Suprapubic skin (tissue), 4 donors: ENCODE results near the gene S100A1. TPM values are rescaled to one million over a fixed set of nuclear protein-coding genes. Genes with fewer than 3 reads are reported as not detected.

ENCODE experiments used
- DNase-seq, 2 donors: peaks; one replicate each; pipeline ENCODE4 v3.0.0-alpha.2; 2019; ENCODE audit warnings: low spot score in 2 of 2
- H3K27ac ChIP-seq: fragments of 200-600 bp; sonication (generic); one replicate; pipeline ENCODE4 v1.5.1; 2019
- H3K27me3 ChIP-seq: fragments of 200-600 bp; sonication (generic); one replicate; pipeline ENCODE4 v1.5.1; 2019
- H3K36me3 ChIP-seq: fragments of 200-600 bp; sonication (generic); one replicate; pipeline ENCODE4 v1.5.1; 2019
- H3K4me1 ChIP-seq: fragments of 200-600 bp; sonication (generic); one replicate; pipeline ENCODE4 v1.5.1; 2019
- H3K4me3 ChIP-seq: fragments of 200-600 bp; sonication (generic); one replicate; pipeline ENCODE4 v1.5.1; 2019; ENCODE audit warnings: mild to moderate bottlenecking
- H3K9me3 ChIP-seq: fragments of 200-600 bp; sonication (generic); one replicate; pipeline ENCODE4 v1.5.1; 2019
- EP300 ChIP-seq: sonication (generic); formaldehyde crosslinking; IDR thresholded peaks from one replicate; pipeline ENCODE4 v1.6.1; 2017; ENCODE audit warnings: antibody characterized with exemption
- POLR2A ChIP-seq, 2 donors: fragments of 450-650 bp; IDR thresholded peaks; one replicate each; pipeline ENCODE4 v1.6.1; 2017; ENCODE audit warnings: antibody characterized with exemption in 2 of 2, mild to moderate bottlenecking in 2 of 2, moderate library complexity in 2 of 2
- POLR2AphosphoS5 ChIP-seq, 3 donors: sonication (generic); formaldehyde crosslinking; IDR thresholded peaks; one replicate each; pipeline ENCODE4 v1.6.1; 2017; ENCODE audit warnings: antibody characterized with exemption in 3 of 3
- WGBS: methylation state at CpG from one replicate; pipeline ENCODE4 v1.1.5; 2018; 5-methylcytosine and 5-hydroxymethylcytosine counted together
- total RNA-seq, 4 donors: library from RNA; depleted of rRNA; stranded (reverse); fragments of >200 nt; gene quantifications; one replicate each; pipeline ENCODE4 v1.1.0, GENCODE V29; 2016
- TF ChIP-seq, protein P1 (sequence below), 2 donors: fragments of 200-600 bp in 1 of 2; fragments of 450-650 bp in 1 of 2; sonication (generic) in 1 of 2; IDR thresholded peaks; one replicate each; pipeline ENCODE4 v1.5.1; 2016 to 2019; ENCODE audit warnings: antibody characterized with exemption in 2 of 2, mild to moderate bottlenecking in 1 of 2, moderate library complexity in 1 of 2

Gene S100A1
- total RNA-seq, 4 donors from 2014 or later: 17.9 to 33.2 (median 21.1) TPM

DNA sequence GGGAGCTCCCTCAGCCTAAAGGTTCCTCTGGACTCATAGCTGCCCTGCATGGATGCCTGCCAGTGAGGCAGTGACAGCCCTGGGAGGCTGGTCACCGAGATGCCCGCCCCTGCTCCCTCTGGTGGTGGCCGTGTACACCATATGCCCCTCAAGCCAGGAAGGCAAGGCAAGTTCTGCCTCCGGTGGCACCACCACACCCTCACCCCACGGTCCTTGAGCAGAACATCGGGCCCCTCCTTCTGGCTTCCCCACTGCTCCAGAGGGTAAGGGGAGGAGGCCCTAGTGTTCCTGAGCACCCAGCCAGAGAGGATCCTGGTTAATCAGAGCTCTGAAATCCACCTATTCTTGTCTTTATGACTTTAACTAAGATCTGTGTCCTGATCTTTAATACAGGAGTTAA is 10.6 kb upstream of the S100A1 start:
- DNase-seq: peak; percentile 87 to 94

DNA sequence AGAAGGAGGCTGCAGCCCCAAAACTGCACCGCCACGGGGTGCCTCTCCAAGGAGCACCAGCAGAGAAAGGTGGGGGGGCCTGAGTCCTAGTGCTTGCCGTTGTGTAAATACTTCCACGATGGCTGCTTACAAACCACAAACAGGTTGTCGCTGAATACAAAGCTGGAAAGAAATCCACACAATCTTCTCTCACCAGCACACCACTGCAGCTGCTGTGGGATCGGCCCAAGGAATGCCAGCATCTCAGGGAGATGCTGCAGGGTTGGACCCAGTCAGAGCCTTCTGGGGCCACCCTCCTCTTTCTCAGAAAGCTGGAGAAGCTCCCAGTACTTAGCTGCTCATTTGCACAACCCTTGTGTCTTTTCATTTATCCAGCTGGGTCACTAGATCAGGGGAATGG is 9.1 kb upstream of the S100A1 start:
- Histone ChIP-seq H3K4me3 (no peak overlapping the region), H3K36me3 (peaks cover 2% of the 10 kb centered on the region), H3K27me3 (no peaks in the 10 kb centered on the region), H3K27ac (no peak overlapping the region), H3K4me1 (peaks cover 39% of the 10 kb centered on the region), H3K9me3 (no peaks in the 10 kb centered on the region)
- TF ChIP-seq POLR2A (IDR thresholded peaks at IDR 0.05) (no peak), POLR2AphosphoS5 (IDR thresholded peaks at IDR 0.05) (no peak), EP300 (no peak)
- TF ChIP-seq, protein P1, sequence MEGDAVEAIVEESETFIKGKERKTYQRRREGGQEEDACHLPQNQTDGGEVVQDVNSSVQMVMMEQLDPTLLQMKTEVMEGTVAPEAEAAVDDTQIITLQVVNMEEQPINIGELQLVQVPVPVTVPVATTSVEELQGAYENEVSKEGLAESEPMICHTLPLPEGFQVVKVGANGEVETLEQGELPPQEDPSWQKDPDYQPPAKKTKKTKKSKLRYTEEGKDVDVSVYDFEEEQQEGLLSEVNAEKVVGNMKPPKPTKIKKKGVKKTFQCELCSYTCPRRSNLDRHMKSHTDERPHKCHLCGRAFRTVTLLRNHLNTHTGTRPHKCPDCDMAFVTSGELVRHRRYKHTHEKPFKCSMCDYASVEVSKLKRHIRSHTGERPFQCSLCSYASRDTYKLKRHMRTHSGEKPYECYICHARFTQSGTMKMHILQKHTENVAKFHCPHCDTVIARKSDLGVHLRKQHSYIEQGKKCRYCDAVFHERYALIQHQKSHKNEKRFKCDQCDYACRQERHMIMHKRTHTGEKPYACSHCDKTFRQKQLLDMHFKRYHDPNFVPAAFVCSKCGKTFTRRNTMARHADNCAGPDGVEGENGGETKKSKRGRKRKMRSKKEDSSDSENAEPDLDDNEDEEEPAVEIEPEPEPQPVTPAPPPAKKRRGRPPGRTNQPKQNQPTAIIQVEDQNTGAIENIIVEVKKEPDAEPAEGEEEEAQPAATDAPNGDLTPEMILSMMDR (IDR thresholded peaks at IDR 0.05): no peak
- DNase-seq: no peak
- 100% methylated on average over 3 of the region's 6 CpGs for WGBS

More for the DNA sequence above, 10.6 kb upstream of the S100A1 start:
- TF ChIP-seq POLR2A (IDR thresholded peaks at IDR 0.05) (no peak), POLR2AphosphoS5 (IDR thresholded peaks at IDR 0.05) (peak in 1 of 3 donors; percentile 46)
- TF ChIP-seq, protein P1 (IDR thresholded peaks at IDR 0.05): peak in 1 of 2 donors; percentile 64
- Histone ChIP-seq H3K4me1 (peaks cover 52% of the 10 kb centered on the region), H3K4me3 (no peak overlapping the region), H3K9me3 (no peaks in the 10 kb centered on the region), H3K27ac (peak overlapping the region; percentile 88), H3K27me3 (no peaks in the 10 kb centered on the region), H3K36me3 (no peaks in the 10 kb centered on the region)
- WGBS: 34% methylated on average over 3 of the region's 6 CpGs

DNA sequence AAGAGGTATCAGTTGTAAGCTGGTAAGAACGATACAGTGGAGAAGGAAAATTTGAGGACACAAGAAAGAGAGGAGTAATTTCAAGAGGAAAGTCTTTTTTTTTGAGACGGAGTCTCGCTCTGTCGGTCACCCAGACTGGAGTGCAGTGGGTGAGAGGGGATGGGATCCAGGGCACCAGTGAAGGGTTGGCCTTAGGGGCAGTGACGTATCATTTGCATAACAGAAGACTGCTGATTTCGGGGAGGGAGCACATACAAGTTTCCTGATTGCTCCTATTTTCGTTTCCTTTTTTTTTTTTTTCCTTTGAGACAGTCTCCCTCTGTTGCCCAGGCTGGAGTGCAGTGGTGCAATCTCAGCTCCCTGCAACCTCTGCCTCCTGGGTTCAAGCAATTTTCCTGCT is 5.1 kb upstream of the S100A1 start:
- Histone ChIP-seq H3K36me3 (peaks cover 10% of the 10 kb centered on the region), H3K9me3 (no peaks in the 10 kb centered on the region), H3K27ac (no peak overlapping the region), H3K4me3 (no peak overlapping the region), H3K4me1 (peaks cover 37% of the 10 kb centered on the region), H3K27me3 (no peaks in the 10 kb centered on the region)
- WGBS: 83% methylated on average over 7 of the region's 7 CpGs
- TF ChIP-seq, protein P1 (IDR thresholded peaks at IDR 0.05): no peak
- TF ChIP-seq POLR2A (IDR thresholded peaks at IDR 0.05): no peak
- no peak for TF ChIP-seq POLR2AphosphoS5 (IDR thresholded peaks at IDR 0.05)
- TF ChIP-seq EP300: no peak
- DNase-seq: no peak

DNA sequence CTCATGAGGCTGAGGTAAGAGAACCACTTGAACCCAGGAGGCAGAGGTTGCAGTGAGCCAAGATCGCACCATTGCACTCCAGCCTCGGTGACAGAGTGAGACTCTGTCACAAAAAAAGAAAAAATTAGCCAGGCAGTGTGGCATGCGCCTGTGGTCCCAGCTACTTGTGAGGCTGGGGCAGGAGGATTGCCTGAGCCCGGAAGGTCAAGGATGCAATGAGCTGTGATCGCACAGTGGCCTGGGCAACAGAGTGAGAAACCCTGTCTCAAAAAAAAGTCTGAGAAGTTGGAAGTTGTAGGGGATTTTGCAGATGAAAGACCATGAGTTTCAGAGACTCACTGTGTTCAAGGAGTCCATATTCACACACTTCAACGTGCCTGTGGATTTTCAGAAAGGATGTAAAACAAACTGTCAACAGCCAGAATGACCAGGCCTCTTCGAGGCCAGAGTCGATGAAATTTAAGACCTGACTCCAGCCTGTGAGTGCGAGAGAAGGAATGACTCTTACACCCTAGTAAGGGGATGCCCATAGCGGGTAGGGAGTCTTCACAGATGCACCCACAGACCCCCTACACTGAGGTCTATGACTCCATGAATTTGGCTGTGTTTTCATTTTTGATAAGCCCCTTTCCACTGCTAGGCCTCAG is 3.1 kb upstream of the S100A1 start:
- no peak for DNase-seq
- peaks cover 10% of the 10 kb centered on the region for H3K36me3 ChIP-seq
- peaks cover 51% of the 10 kb centered on the region for H3K4me1 ChIP-seq
- 95% methylated on average over 10 of the region's 10 CpGs for WGBS
- H3K27me3 ChIP-seq: no peaks in the 10 kb centered on the region
- no peaks in the 10 kb centered on the region for H3K9me3 ChIP-seq
- TF ChIP-seq POLR2AphosphoS5 (IDR thresholded peaks at IDR 0.05) (no peak), POLR2A (IDR thresholded peaks at IDR 0.05) (no peak), EP300 (no peak)
- TF ChIP-seq, protein P1 (IDR thresholded peaks at IDR 0.05): no peak
- no peak overlapping the region for H3K27ac ChIP-seq
- H3K4me3 ChIP-seq: peak overlapping the region; percentile 55

DNA sequence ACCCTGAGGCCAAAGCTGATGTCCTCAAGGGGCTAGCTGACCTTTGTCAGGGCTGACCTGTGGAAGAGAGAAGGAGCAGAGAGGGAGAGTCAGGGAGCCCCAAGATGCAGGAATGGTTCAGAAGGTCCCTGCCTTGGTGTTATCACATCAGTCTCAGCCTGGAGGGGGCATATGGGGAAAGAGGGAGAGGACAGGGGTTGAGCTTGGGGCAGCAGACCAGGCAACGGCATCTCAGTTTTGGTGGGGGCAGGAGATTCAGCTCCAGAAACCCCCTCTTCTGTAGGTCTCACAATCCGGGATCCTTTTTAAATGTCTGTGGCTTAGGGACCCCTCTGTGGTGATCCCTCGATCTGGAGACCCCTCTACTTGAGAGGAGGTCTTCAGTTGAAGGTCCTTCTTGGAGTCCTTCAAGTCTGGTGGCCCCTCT is 1.7 kb upstream of the S100A1 start:
- no peaks in the 10 kb centered on the region for H3K9me3 ChIP-seq
- H3K27me3 ChIP-seq: no peaks in the 10 kb centered on the region
- peaks cover 10% of the 10 kb centered on the region for H3K36me3 ChIP-seq
- TF ChIP-seq, protein P1 (IDR thresholded peaks at IDR 0.05): no peak
- TF ChIP-seq EP300 (no peak), POLR2A (IDR thresholded peaks at IDR 0.05) (no peak), POLR2AphosphoS5 (IDR thresholded peaks at IDR 0.05) (no peak)
- H3K27ac ChIP-seq: peak overlapping the region; percentile 92
- peak overlapping the region; percentile 55 for H3K4me3 ChIP-seq
- no peak for DNase-seq
- H3K4me1 ChIP-seq: peaks cover 53% of the 10 kb centered on the region
- WGBS: 60% methylated on average over 3 of the region's 3 CpGs
